GM23338 (cell line): ENCODE results near the gene GVQW3. TPM values are rescaled to one million over a fixed set of nuclear protein-coding genes. Genes with fewer than 3 reads are reported as not detected.

Experiments
- ATAC-seq: fragments of 200-7000 bp; cut with Tn5 transposase; 3 replicates; pipeline ENCODE4 v1.9.1; 2020
- DNase-seq: peaks from one replicate; pipeline ENCODE4 v3.0.0-alpha.2; 2015; ENCODE audit warnings: low spot score
- H2AFZ ChIP-seq: fragments of 200-600 bp; sonication (generic); 2 replicates; pipeline ENCODE4 v1.8.0; 2016; ENCODE audit warnings: antibody characterized with exemption, mild to moderate bottlenecking, moderate library complexity
- H3F3A ChIP-seq: fragments of 200-600 bp; sonication (generic); replicated peaks from 2 replicates; pipeline ENCODE4 v1.8.0; 2017; ENCODE audit warnings: antibody characterized with exemption, mixed run types, low read depth
- H3K27ac ChIP-seq: fragments of 200-600 bp; sonication (generic); 2 replicates; pipeline ENCODE4 v1.6.1; 2016; ENCODE audit warnings: low read depth
- H3K27me3 ChIP-seq: fragments of 200-600 bp; sonication (generic); 2 replicates; pipeline ENCODE4 v1.8.0; 2016; ENCODE audit warnings: mild to moderate bottlenecking, mixed run types, moderate library complexity; ENCODE audit not compliant: insufficient read depth
- H3K36me3 ChIP-seq: fragments of 200-600 bp; sonication (generic); 2 replicates; pipeline ENCODE4 v1.8.0; 2016; ENCODE audit warnings: mild to moderate bottlenecking; ENCODE audit not compliant: insufficient read depth
- H3K4me1 ChIP-seq: fragments of 200-600 bp; sonication (generic); 2 replicates; pipeline ENCODE4 v1.8.0; 2016; ENCODE audit warnings: mild to moderate bottlenecking, moderate library complexity; ENCODE audit not compliant: insufficient read depth
- H3K4me2 ChIP-seq: fragments of 200-600 bp; sonication (generic); 2 replicates; pipeline ENCODE4 v1.7.1; 2017; ENCODE audit warnings: mixed run types
- H3K4me3 ChIP-seq: fragments of 200-600 bp; sonication (generic); 2 replicates; pipeline ENCODE4 v1.6.1; 2016; ENCODE audit warnings: mixed run types
- H3K79me2 ChIP-seq: fragments of 200-600 bp; sonication (generic); replicated peaks from 2 replicates; pipeline ENCODE4 v1.8.0; 2017; ENCODE audit warnings: mild to moderate bottlenecking; ENCODE audit not compliant: insufficient read depth
- H3K9me2 ChIP-seq: fragments of 200-600 bp; sonication (generic); 2 replicates; pipeline ENCODE4 v1.8.0; 2017; ENCODE audit not compliant: insufficient read depth
- H4K20me1 ChIP-seq: fragments of 200-600 bp; sonication (generic); replicated peaks from 2 replicates; pipeline ENCODE4 v1.8.0; 2017; ENCODE audit warnings: mild to moderate bottlenecking; ENCODE audit not compliant: insufficient read depth
- H3K27ac Mint-ChIP-seq: 2 replicates; pipeline ENCODE4 v1.8.0; 2020; ENCODE audit warnings: inconsistent platforms, mild to moderate bottlenecking, moderate library complexity, mixed read lengths
- H3K27me3 Mint-ChIP-seq: 3 replicates; pipeline ENCODE4 v1.8.0; 2022; ENCODE audit warnings: low read depth, mild to moderate bottlenecking, moderate library complexity, mixed read lengths, inconsistent platforms; ENCODE audit not compliant: insufficient read depth, poor library complexity
- H3K36me3 Mint-ChIP-seq: 3 replicates; pipeline ENCODE4 v1.8.0; 2021; ENCODE audit warnings: low read depth, mild to moderate bottlenecking, inconsistent platforms, moderate library complexity, mixed read lengths
- H3K4me1 Mint-ChIP-seq: 3 replicates; pipeline ENCODE4 v1.8.0; 2020; ENCODE audit warnings: mild to moderate bottlenecking, inconsistent platforms, mixed read lengths
- H3K4me3 Mint-ChIP-seq: 3 replicates; pipeline ENCODE4 v1.8.0; 2021; ENCODE audit warnings: moderate library complexity, mild to moderate bottlenecking, inconsistent platforms, mixed read lengths
- H3K9me3 Mint-ChIP-seq: 3 replicates; pipeline ENCODE4 v1.8.0; 2020; ENCODE audit warnings: moderate library complexity, mild to moderate bottlenecking, inconsistent platforms, mixed read lengths
- CREB1 ChIP-seq: fragments of 250-450 bp; sonication (Bioruptor Pico); IDR thresholded peaks from 2 replicates; pipeline ENCODE4 v1.5.0; 2020; ENCODE audit warnings: low read depth, mild to moderate bottlenecking, moderate library complexity
- EZH2 ChIP-seq: fragments of 200-600 bp; sonication (generic); IDR thresholded peaks from one replicate; pipeline ENCODE4 v1.8.0; 2017; ENCODE audit warnings: antibody characterized with exemption, mild to moderate bottlenecking, low read depth; ENCODE audit not compliant: unreplicated experiment
- EZH2phosphoT487 ChIP-seq: fragments of 200-600 bp; sonication (generic); IDR thresholded peaks from one replicate; pipeline ENCODE4 v1.8.1; 2018; ENCODE audit warnings: antibody characterized with exemption; ENCODE audit not compliant: unreplicated experiment
- NANOG ChIP-seq: IDR thresholded peaks from 2 replicates; pipeline ENCODE4 v1.6.1; 2016; ENCODE audit warnings: antibody characterized with exemption, borderline replicate concordance
- POLR2AphosphoS5 ChIP-seq: IDR thresholded peaks from 2 replicates; pipeline ENCODE4 v1.6.1; 2016; ENCODE audit warnings: antibody characterized with exemption, low read depth
- STAT1 ChIP-seq: IDR thresholded peaks from one replicate; pipeline ENCODE4 v1.6.1; 2016; ENCODE audit warnings: antibody characterized with exemption; ENCODE audit not compliant: unreplicated experiment
- polyA plus RNA-seq: library from polyadenylated mRNA; unstranded; fragments of >200 nt; fragmentation: Nextera tagmentation; extraction: Ambion mirVana; gene quantifications from 2 replicates; pipeline ENCODE4 v1.2.1, GENCODE V29; 2016
- total RNA-seq: library from RNA; depleted of rRNA; stranded (reverse); fragments of >200 nt; shearing (Covaris generic); gene quantifications from 2 replicates; pipeline ENCODE4 v1.2.3, GENCODE V29; 2014
- TF ChIP-seq, protein P1 (sequence below): IDR thresholded peaks from 2 replicates; pipeline ENCODE4 v1.6.1; 2016; ENCODE audit warnings: antibody characterized with exemption
- TF ChIP-seq, protein P2 (sequence below), 2 experiments: fragments of 200-600 bp in 1 of 2; sonication (generic) in 1 of 2; conservative IDR thresholded peaks; 2 replicates each; pipeline versions ENCODE4 v1.5.1 to v1.6.1; 2016 to 2017; ENCODE audit warnings: antibody characterized with exemption in 2 of 2, low read depth in 2 of 2, mild to moderate bottlenecking in 2 of 2, moderate library complexity in 1 of 2
- TF ChIP-seq, protein P3 (sequence below): IDR thresholded peaks from one replicate; pipeline ENCODE4 v1.6.1; 2018; ENCODE audit warnings: antibody characterized with exemption; ENCODE audit not compliant: unreplicated experiment
- TF ChIP-seq, protein P4 (sequence below): fragments of 250-450 bp; sonication (Bioruptor Pico); IDR thresholded peaks from 2 replicates; pipeline ENCODE4 v1.5.0; 2020; ENCODE audit warnings: mild to moderate bottlenecking, moderate library complexity

The GVQW3 gene
- total and polyA plus RNA-seq, 2 experiments from 2014 or later: 3.5 to 4.9 TPM

DNA sequence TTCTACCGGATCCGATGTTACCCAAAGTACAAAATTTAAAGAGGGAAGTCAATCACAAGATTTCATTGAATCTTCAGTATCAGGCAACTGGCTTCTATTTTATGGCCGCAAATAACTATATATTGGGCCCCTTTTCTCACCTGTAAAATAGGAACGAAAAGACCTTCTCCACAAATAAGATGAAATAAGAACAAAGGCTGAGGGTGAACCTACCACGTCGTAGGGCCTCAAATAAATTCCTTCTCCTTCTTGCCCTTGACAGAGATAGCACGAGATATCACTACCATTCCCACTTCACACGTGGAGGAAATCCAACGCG is 62.9 kb downstream of the GVQW3 start:
- Mint-ChIP-seq H3K4me1 (peaks cover 34% of the 10 kb centered on the region), H3K4me3 (peak overlapping the region; percentile 93), H3K9me3 (no peaks in the 10 kb centered on the region), H3K27me3 (peaks cover 9% of the 10 kb centered on the region), H3K36me3 (peaks cover 25% of the 10 kb centered on the region), H3K27ac (peak overlapping the region; percentile 100)
- H4K20me1 ChIP-seq: no peaks in the 10 kb centered on the region
- no peaks in the 10 kb centered on the region for H3K27me3 ChIP-seq
- H3F3A ChIP-seq: no peaks in the 10 kb centered on the region
- H3K4me1 ChIP-seq: peaks cover 25% of the 10 kb centered on the region
- peak overlapping the region; percentile 66 for H3K4me3 ChIP-seq
- TF ChIP-seq, protein P1, sequence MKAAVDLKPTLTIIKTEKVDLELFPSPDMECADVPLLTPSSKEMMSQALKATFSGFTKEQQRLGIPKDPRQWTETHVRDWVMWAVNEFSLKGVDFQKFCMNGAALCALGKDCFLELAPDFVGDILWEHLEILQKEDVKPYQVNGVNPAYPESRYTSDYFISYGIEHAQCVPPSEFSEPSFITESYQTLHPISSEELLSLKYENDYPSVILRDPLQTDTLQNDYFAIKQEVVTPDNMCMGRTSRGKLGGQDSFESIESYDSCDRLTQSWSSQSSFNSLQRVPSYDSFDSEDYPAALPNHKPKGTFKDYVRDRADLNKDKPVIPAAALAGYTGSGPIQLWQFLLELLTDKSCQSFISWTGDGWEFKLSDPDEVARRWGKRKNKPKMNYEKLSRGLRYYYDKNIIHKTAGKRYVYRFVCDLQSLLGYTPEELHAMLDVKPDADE: no peak
- TF ChIP-seq, protein P2, sequence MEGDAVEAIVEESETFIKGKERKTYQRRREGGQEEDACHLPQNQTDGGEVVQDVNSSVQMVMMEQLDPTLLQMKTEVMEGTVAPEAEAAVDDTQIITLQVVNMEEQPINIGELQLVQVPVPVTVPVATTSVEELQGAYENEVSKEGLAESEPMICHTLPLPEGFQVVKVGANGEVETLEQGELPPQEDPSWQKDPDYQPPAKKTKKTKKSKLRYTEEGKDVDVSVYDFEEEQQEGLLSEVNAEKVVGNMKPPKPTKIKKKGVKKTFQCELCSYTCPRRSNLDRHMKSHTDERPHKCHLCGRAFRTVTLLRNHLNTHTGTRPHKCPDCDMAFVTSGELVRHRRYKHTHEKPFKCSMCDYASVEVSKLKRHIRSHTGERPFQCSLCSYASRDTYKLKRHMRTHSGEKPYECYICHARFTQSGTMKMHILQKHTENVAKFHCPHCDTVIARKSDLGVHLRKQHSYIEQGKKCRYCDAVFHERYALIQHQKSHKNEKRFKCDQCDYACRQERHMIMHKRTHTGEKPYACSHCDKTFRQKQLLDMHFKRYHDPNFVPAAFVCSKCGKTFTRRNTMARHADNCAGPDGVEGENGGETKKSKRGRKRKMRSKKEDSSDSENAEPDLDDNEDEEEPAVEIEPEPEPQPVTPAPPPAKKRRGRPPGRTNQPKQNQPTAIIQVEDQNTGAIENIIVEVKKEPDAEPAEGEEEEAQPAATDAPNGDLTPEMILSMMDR (conservative IDR thresholded peaks at IDR 0.05; ENCODE audit: low read depth in 2 of 2): no peak
- TF ChIP-seq NANOG: no peak
- no peak for TF ChIP-seq EZH2phosphoT487
- TF ChIP-seq EZH2: no peak
- no peak for TF ChIP-seq CREB1 (CRISPR knock-in tag)
- no peak for TF ChIP-seq POLR2AphosphoS5
- TF ChIP-seq, protein P3, sequence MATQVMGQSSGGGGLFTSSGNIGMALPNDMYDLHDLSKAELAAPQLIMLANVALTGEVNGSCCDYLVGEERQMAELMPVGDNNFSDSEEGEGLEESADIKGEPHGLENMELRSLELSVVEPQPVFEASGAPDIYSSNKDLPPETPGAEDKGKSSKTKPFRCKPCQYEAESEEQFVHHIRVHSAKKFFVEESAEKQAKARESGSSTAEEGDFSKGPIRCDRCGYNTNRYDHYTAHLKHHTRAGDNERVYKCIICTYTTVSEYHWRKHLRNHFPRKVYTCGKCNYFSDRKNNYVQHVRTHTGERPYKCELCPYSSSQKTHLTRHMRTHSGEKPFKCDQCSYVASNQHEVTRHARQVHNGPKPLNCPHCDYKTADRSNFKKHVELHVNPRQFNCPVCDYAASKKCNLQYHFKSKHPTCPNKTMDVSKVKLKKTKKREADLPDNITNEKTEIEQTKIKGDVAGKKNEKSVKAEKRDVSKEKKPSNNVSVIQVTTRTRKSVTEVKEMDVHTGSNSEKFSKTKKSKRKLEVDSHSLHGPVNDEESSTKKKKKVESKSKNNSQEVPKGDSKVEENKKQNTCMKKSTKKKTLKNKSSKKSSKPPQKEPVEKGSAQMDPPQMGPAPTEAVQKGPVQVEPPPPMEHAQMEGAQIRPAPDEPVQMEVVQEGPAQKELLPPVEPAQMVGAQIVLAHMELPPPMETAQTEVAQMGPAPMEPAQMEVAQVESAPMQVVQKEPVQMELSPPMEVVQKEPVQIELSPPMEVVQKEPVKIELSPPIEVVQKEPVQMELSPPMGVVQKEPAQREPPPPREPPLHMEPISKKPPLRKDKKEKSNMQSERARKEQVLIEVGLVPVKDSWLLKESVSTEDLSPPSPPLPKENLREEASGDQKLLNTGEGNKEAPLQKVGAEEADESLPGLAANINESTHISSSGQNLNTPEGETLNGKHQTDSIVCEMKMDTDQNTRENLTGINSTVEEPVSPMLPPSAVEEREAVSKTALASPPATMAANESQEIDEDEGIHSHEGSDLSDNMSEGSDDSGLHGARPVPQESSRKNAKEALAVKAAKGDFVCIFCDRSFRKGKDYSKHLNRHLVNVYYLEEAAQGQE: no peak
- TF ChIP-seq, protein P4, sequence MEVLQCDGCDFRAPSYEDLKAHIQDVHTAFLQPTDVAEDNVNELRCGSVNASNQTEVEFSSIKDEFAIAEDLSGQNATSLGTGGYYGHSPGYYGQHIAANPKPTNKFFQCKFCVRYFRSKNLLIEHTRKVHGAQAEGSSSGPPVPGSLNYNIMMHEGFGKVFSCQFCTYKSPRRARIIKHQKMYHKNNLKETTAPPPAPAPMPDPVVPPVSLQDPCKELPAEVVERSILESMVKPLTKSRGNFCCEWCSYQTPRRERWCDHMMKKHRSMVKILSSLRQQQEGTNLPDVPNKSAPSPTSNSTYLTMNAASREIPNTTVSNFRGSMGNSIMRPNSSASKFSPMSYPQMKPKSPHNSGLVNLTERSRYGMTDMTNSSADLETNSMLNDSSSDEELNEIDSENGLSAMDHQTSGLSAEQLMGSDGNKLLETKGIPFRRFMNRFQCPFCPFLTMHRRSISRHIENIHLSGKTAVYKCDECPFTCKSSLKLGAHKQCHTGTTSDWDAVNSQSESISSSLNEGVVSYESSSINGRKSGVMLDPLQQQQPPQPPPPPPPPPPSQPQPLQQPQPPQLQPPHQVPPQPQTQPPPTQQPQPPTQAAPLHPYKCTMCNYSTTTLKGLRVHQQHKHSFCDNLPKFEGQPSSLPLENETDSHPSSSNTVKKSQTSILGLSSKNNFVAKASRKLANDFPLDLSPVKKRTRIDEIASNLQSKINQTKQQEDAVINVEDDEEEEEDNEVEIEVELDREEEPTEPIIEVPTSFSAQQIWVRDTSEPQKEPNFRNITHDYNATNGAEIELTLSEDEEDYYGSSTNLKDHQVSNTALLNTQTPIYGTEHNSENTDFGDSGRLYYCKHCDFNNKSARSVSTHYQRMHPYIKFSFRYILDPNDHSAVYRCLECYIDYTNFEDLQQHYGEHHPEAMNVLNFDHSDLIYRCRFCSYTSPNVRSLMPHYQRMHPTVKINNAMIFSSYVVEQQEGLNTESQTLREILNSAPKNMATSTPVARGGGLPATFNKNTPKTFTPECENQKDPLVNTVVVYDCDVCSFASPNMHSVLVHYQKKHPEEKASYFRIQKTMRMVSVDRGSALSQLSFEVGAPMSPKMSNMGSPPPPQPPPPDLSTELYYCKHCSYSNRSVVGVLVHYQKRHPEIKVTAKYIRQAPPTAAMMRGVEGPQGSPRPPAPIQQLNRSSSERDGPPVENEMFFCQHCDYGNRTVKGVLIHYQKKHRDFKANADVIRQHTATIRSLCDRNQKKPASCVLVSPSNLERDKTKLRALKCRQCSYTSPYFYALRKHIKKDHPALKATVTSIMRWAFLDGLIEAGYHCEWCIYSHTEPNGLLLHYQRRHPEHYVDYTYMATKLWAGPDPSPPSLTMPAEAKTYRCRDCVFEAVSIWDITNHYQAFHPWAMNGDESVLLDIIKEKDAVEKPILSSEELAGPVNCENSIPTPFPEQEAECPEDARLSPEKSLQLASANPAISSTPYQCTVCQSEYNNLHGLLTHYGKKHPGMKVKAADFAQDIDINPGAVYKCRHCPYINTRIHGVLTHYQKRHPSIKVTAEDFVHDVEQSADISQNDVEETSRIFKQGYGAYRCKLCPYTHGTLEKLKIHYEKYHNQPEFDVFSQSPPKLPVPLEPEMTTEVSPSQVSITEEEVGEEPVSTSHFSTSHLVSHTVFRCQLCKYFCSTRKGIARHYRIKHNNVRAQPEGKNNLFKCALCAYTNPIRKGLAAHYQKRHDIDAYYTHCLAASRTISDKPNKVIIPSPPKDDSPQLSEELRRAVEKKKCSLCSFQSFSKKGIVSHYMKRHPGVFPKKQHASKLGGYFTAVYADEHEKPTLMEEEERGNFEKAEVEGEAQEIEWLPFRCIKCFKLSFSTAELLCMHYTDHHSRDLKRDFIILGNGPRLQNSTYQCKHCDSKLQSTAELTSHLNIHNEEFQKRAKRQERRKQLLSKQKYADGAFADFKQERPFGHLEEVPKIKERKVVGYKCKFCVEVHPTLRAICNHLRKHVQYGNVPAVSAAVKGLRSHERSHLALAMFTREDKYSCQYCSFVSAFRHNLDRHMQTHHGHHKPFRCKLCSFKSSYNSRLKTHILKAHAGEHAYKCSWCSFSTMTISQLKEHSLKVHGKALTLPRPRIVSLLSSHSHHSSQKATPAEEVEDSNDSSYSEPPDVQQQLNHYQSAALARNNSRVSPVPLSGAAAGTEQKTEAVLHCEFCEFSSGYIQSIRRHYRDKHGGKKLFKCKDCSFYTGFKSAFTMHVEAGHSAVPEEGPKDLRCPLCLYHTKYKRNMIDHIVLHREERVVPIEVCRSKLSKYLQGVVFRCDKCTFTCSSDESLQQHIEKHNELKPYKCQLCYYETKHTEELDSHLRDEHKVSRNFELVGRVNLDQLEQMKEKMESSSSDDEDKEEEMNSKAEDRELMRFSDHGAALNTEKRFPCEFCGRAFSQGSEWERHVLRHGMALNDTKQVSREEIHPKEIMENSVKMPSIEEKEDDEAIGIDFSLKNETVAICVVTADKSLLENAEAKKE (CRISPR knock-in tag): no peak
- no peak for TF ChIP-seq STAT1
- H3K79me2 ChIP-seq: peaks cover 48% of the 10 kb centered on the region
- H3K27ac ChIP-seq: peak overlapping the region; percentile 63
- no peaks in the 10 kb centered on the region for H3K36me3 ChIP-seq
- no peaks in the 10 kb centered on the region for H3K9me2 ChIP-seq
- peak overlapping the region; percentile 86 for H3K4me2 ChIP-seq
- no peak overlapping the region for H2AFZ ChIP-seq
- no peak for DNase-seq
- ATAC-seq: no peak
